ENCODE measurements around the gene IFFO2. TPM values are rescaled to one million over a fixed set of nuclear protein-coding genes. Genes with fewer than 3 reads are reported as not detected.

The IFFO2 gene
- polyA plus RNA-seq, 1 of the 3 experiments (the other 2 are of a cell fraction) = 10.5 TPM

- Histone ChIP-seq H3K36me3 (replicated peaks in 1 of 2; ENCODE audit: control insufficient read depth in 1 of 2, insufficient read depth in 2 of 2, low read length in 1 of 2) (peaks cover 0 to 4% of the 10 kb centered on the region in 2 experiments), H3K9me2 (no peaks in the 10 kb centered on the region), H3K4me1 (ENCODE audit: control insufficient read depth in 1 of 2, insufficient read depth in 2 of 2, low read depth in 1 of 2, low read length in 1 of 2) (peaks cover 42 to 50% of the 10 kb centered on the region in 2 experiments; a peak in 3 of 4 replicates), H3K27ac (ENCODE audit: low read depth in 2 of 2, low read length in 1 of 2) (peak overlapping the region; percentile 82 to 88), H3K27me3 (ENCODE audit: insufficient read depth) (no peaks in the 10 kb centered on the region), H3K4me3 (ENCODE audit: low read depth in 2 of 2, low read length in 1 of 2) (no peak overlapping the region), H4K20me1 (ENCODE audit: insufficient read depth) (no peaks in the 10 kb centered on the region), H2AFZ (ENCODE audit: low read depth) (0 out of 2 replicates have a peak overlapping the region, but pooled peaks have one; percentile 41), H3K4me2 (peak overlapping the region; percentile 74), H3K9ac (peak overlapping the region; percentile 58; the same call in 1 of the 2 replicates), H3K79me2 (ENCODE audit: insufficient read depth) (peaks cover 33% of the 10 kb centered on the region), H3F3A (replicated peaks; ENCODE audit: insufficient read depth) (peaks cover 4% of the 10 kb centered on the region), H3K9me3 (no peaks in the 10 kb centered on the region)
- WGBS (ENCODE audit: low lambda C conversion rate) = 82% methylated on average over 18 of the region's 18 CpGs
- no peak for DNase-seq
- CTCF ChIA-PET = interaction anchor here (1.0 to 8.4 kb wide), 9 partner anchors 10 to 326 kb away, joined by 3 to 98 read pairs (median 5); no protein-coding TSS in a partner anchor
- POLR2A ChIA-PET = interaction anchor here (1.1 to 1.5 kb wide), 2 partner anchors 20 to 33 kb away, joined by 4 to 6 read pairs; partner anchors contain the start of genes ALDH4A1 and IFFO2
- TF ChIP-seq YY1 (IDR thresholded peaks at IDR 0.05; ENCODE audit: low read depth) (no peak), USF1 (IDR thresholded peaks at IDR 0.05; ENCODE audit: borderline replicate concordance, low read depth) (no peak), RCOR1 (IDR thresholded peaks at IDR 0.05; ENCODE audit: low read length) (no peak), CHD2 (IDR thresholded peaks at IDR 0.05; ENCODE audit: low read length, partially characterized antibody) (no peak), GABPA (IDR thresholded peaks at IDR 0.05; ENCODE audit: low read depth) (no peak), FOXM1 (IDR thresholded peaks at IDR 0.05; ENCODE audit: low read depth) (no peak), IRF3 (IDR thresholded peaks at IDR 0.05; ENCODE audit: low read depth, low read length) (no peak), EP300 (IDR thresholded peaks at IDR 0.05; ENCODE audit: borderline replicate concordance in 1 of 2, low read depth in 1 of 2, low read length in 1 of 2) (no peak)
Measured at GRCh38 chr1:18922848-18923755, 33.4 kb downstream of the IFFO2 start.

GRCh38 chr1:18922319-18922726 is 34.2 kb downstream of the IFFO2 start:
- peaks cover 34 to 43% of the 10 kb centered on the region in 2 experiments; a peak in 3 of 4 replicates for H3K4me1 ChIP-seq (ENCODE audit: control insufficient read depth in 1 of 2, insufficient read depth in 2 of 2, low read depth in 1 of 2, low read length in 1 of 2)
- WGBS (ENCODE audit: low lambda C conversion rate) = 15% methylated on average over 7 of the region's 8 CpGs
- peaks cover 4% of the 10 kb centered on the region for H3F3A ChIP-seq (replicated peaks; ENCODE audit: insufficient read depth)
- POLR2A ChIA-PET = no interaction called here
- no peaks in the 10 kb centered on the region for H3K9me2 ChIP-seq
- peak overlapping the region; percentile 58; the same call in 1 of the 2 replicates for H3K9ac ChIP-seq
- CTCF ChIA-PET = interaction anchor here (2.4 to 8.4 kb wide), 3 partner anchors 9 to 325 kb away, joined by 10 to 98 read pairs (median 16); no protein-coding TSS in a partner anchor
- H3K27me3 ChIP-seq (ENCODE audit: insufficient read depth) = no peaks in the 10 kb centered on the region
- H3K36me3 ChIP-seq (replicated peaks in 1 of 2; ENCODE audit: control insufficient read depth in 1 of 2, insufficient read depth in 2 of 2, low read length in 1 of 2) = peaks cover 0 to 4% of the 10 kb centered on the region in 2 experiments
- peak overlapping the region; percentile 74 for H3K4me2 ChIP-seq
- peaks cover 25% of the 10 kb centered on the region; the same call in 1 of the 2 replicates for H3K79me2 ChIP-seq (ENCODE audit: insufficient read depth)
- no peaks in the 10 kb centered on the region for H3K9me3 ChIP-seq
- H4K20me1 ChIP-seq (ENCODE audit: insufficient read depth) = no peaks in the 10 kb centered on the region
- peak overlapping the region; percentile 60 to 88 for H3K27ac ChIP-seq (ENCODE audit: low read depth in 2 of 2, low read length in 1 of 2)
- no peak for DNase-seq
- no peak overlapping the region for H3K4me3 ChIP-seq (ENCODE audit: low read depth in 2 of 2, low read length in 1 of 2)
- H2AFZ ChIP-seq (ENCODE audit: low read depth) = peak overlapping the region; percentile 69; the same call in 1 of the 2 replicates
- TF ChIP-seq EZH2phosphoT487 (IDR thresholded peaks at IDR 0.05; ENCODE audit: borderline replicate concordance, low read depth) (no peak), MXI1 (IDR thresholded peaks at IDR 0.05; ENCODE audit: low read depth, low read length) (no peak), CTCF (IDR thresholded peaks at IDR 0.05) (peak; percentile 15), SIN3A (IDR thresholded peaks at IDR 0.05; ENCODE audit: borderline replicate concordance, low read depth, low read length) (peak; percentile 36; the same call in 1 of the 2 replicates), EP300 (IDR thresholded peaks at IDR 0.05; ENCODE audit: borderline replicate concordance in 1 of 2, low read depth in 1 of 2, low read length in 1 of 2) (no peak; a peak in 1 of 4 replicates), RFX5 (IDR thresholded peaks at IDR 0.05; ENCODE audit: low read length) (no peak), JUND (IDR thresholded peaks at IDR 0.05) (no peak), ZBTB33 (IDR thresholded peaks at IDR 0.05; ENCODE audit: borderline replicate concordance, low read depth) (no peak), FOXJ3 (CRISPR knock-in tag; IDR thresholded peaks at IDR 0.05) (no peak), TCF12 (IDR thresholded peaks at IDR 0.05) (peak; percentile 33; the same call in 1 of the 2 replicates), RCOR1 (IDR thresholded peaks at IDR 0.05; ENCODE audit: low read length) (no peak), MEF2A (IDR thresholded peaks at IDR 0.05; ENCODE audit: borderline replicate concordance, low read depth) (no peak; the same call in 1 of the 2 replicates), ELF1 (IDR thresholded peaks at IDR 0.05) (no peak), CHD2 (IDR thresholded peaks at IDR 0.05; ENCODE audit: low read length, partially characterized antibody) (no peak), TEAD4 (IDR thresholded peaks at IDR 0.05; ENCODE audit: borderline replicate concordance, insufficient read depth) (no peak)

All from SK-N-SH (cell line).